ENCODE measurements around the gene KMT2E.

DNA sequence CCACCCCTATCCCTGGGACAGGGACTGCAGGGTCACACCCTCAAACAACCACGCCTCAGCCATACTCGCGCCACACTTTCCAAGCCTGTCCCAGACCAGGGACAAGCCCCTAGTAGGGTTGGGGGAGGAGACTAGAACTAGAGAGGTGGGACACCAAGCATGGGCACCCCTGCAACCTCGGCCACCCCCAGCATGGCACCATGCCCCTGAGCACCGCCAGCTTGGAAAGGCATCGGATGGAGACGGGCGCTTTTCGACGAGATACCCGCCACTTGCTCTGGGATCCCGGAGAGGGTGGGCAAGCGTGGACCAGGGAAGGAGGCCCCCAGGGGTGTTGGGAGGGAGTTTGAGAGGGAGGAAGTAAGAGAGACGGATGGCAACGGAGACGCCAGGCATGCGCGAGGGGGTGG lies 13.1 kb upstream of the KMT2E start:
- TF ChIP-seq CTCF (IDR thresholded peaks at IDR 0.05; ENCODE audit: borderline replicate concordance, extremely low read depth, low read length, poor library complexity, severe bottlenecking) (no peak), EZH2 (IDR thresholded peaks at IDR 0.05; ENCODE audit: borderline replicate concordance, low read depth, low read length, severe bottlenecking) (no peak)
